Suprapubic skin (tissue), 4 donors: ENCODE results near the gene CDH4. TPM values are rescaled to one million over a fixed set of nuclear protein-coding genes. Genes with fewer than 3 reads are reported as not detected.

Source experiments
- DNase-seq, 2 donors: peaks; one replicate each; pipeline ENCODE4 v3.0.0-alpha.2; 2019; ENCODE audit warnings: low spot score in 2 of 2
- H3K27ac ChIP-seq: fragments of 200-600 bp; sonication (generic); one replicate; pipeline ENCODE4 v1.5.1; 2019
- H3K27me3 ChIP-seq: fragments of 200-600 bp; sonication (generic); one replicate; pipeline ENCODE4 v1.5.1; 2019
- H3K36me3 ChIP-seq: fragments of 200-600 bp; sonication (generic); one replicate; pipeline ENCODE4 v1.5.1; 2019
- H3K4me1 ChIP-seq: fragments of 200-600 bp; sonication (generic); one replicate; pipeline ENCODE4 v1.5.1; 2019
- H3K4me3 ChIP-seq: fragments of 200-600 bp; sonication (generic); one replicate; pipeline ENCODE4 v1.5.1; 2019; ENCODE audit warnings: mild to moderate bottlenecking
- H3K9me3 ChIP-seq: fragments of 200-600 bp; sonication (generic); one replicate; pipeline ENCODE4 v1.5.1; 2019
- CTCF ChIP-seq, 2 donors: fragments of 200-600 bp in 1 of 2; fragments of 450-650 bp in 1 of 2; sonication (generic) in 1 of 2; IDR thresholded peaks; one replicate each; pipeline ENCODE4 v1.5.1; 2016 to 2019; ENCODE audit warnings: antibody characterized with exemption in 2 of 2, mild to moderate bottlenecking in 1 of 2, moderate library complexity in 1 of 2
- EP300 ChIP-seq: sonication (generic); formaldehyde crosslinking; IDR thresholded peaks from one replicate; pipeline ENCODE4 v1.6.1; 2017; ENCODE audit warnings: antibody characterized with exemption
- POLR2A ChIP-seq, 2 donors: fragments of 450-650 bp; IDR thresholded peaks; one replicate each; pipeline ENCODE4 v1.6.1; 2017; ENCODE audit warnings: antibody characterized with exemption in 2 of 2, mild to moderate bottlenecking in 2 of 2, moderate library complexity in 2 of 2
- POLR2AphosphoS5 ChIP-seq, 3 donors: sonication (generic); formaldehyde crosslinking; IDR thresholded peaks; one replicate each; pipeline ENCODE4 v1.6.1; 2017; ENCODE audit warnings: antibody characterized with exemption in 3 of 3
- WGBS: methylation state at CpG from one replicate; pipeline ENCODE4 v1.1.5; 2018; 5-methylcytosine and 5-hydroxymethylcytosine counted together
- total RNA-seq, 4 donors: library from RNA; depleted of rRNA; stranded (reverse); fragments of >200 nt; gene quantifications; one replicate each; pipeline ENCODE4 v1.1.0, GENCODE V29; 2016

The CDH4 gene
- total RNA-seq, 4 donors from 2014 or later = 0.91 to 5.9 (median 2.6) TPM

- H3K4me3 ChIP-seq = no peak overlapping the region
- no peak for DNase-seq
- WGBS = 90% methylated on average over 1 of the region's 1 CpG
- TF ChIP-seq POLR2AphosphoS5 (IDR thresholded peaks at IDR 0.05) (no peak), POLR2A (IDR thresholded peaks at IDR 0.05) (no peak), EP300 (no peak), CTCF (IDR thresholded peaks at IDR 0.05) (no peak)
- H3K27me3 ChIP-seq = peaks cover 12% of the 10 kb centered on the region
- peaks cover 5% of the 10 kb centered on the region for H3K4me1 ChIP-seq
- no peaks in the 10 kb centered on the region for H3K36me3 ChIP-seq
- H3K9me3 ChIP-seq = no peaks in the 10 kb centered on the region
- no peak overlapping the region for H3K27ac ChIP-seq
Measured at GRCh38 chr20:61217848-61218247, 34.2 kb upstream of the CDH4 start.

GRCh38 chr20:61219021-61219431 lies 33.0 kb upstream of the CDH4 start:
- no peak overlapping the region for H3K27ac ChIP-seq

GRCh38 chr20:61220131-61220530 lies 31.9 kb upstream of the CDH4 start:
- peaks cover 5% of the 10 kb centered on the region for H3K4me1 ChIP-seq
- no peaks in the 10 kb centered on the region for H3K36me3 ChIP-seq
- WGBS = 51% methylated on average over 4 of the region's 4 CpGs
- no peaks in the 10 kb centered on the region for H3K9me3 ChIP-seq
- peaks cover 12% of the 10 kb centered on the region for H3K27me3 ChIP-seq
- DNase-seq = no peak
- no peak for TF ChIP-seq CTCF (IDR thresholded peaks at IDR 0.05)
- no peak for TF ChIP-seq EP300
- TF ChIP-seq POLR2A (IDR thresholded peaks at IDR 0.05) = no peak
- TF ChIP-seq POLR2AphosphoS5 (IDR thresholded peaks at IDR 0.05) = no peak
- H3K4me3 ChIP-seq = no peak overlapping the region
- no peak overlapping the region for H3K27ac ChIP-seq

More at GRCh38 chr20:61219021-61219431, 33.0 kb upstream of the CDH4 start:
- Histone ChIP-seq H3K4me3 (no peak overlapping the region), H3K4me1 (peaks cover 5% of the 10 kb centered on the region), H3K9me3 (no peaks in the 10 kb centered on the region), H3K27me3 (peaks cover 12% of the 10 kb centered on the region), H3K36me3 (no peaks in the 10 kb centered on the region)
- no peak for TF ChIP-seq POLR2AphosphoS5 (IDR thresholded peaks at IDR 0.05)
- TF ChIP-seq POLR2A (IDR thresholded peaks at IDR 0.05) = no peak
- TF ChIP-seq EP300 = no peak
- TF ChIP-seq CTCF (IDR thresholded peaks at IDR 0.05) = no peak
- DNase-seq = no peak

GRCh38 chr20:61220626-61221325 lies 31.3 kb upstream of the CDH4 start:
- Histone ChIP-seq H3K9me3 (no peaks in the 10 kb centered on the region), H3K27me3 (peaks cover 15% of the 10 kb centered on the region), H3K27ac (no peak overlapping the region), H3K36me3 (no peaks in the 10 kb centered on the region), H3K4me3 (no peak overlapping the region), H3K4me1 (peaks cover 5% of the 10 kb centered on the region)
- 83% methylated on average over 17 of the region's 17 CpGs for WGBS
- DNase-seq = no peak
- TF ChIP-seq POLR2AphosphoS5 (IDR thresholded peaks at IDR 0.05) (no peak), EP300 (no peak), CTCF (IDR thresholded peaks at IDR 0.05) (no peak), POLR2A (IDR thresholded peaks at IDR 0.05) (no peak)

GRCh38 chr20:61222699-61223098 lies 29.4 kb upstream of the CDH4 start:
- Histone ChIP-seq H3K27ac (no peak overlapping the region), H3K4me1 (peaks cover 5% of the 10 kb centered on the region), H3K36me3 (no peaks in the 10 kb centered on the region), H3K27me3 (peaks cover 15% of the 10 kb centered on the region), H3K9me3 (no peaks in the 10 kb centered on the region), H3K4me3 (no peak overlapping the region)
- no peak for DNase-seq
- WGBS = 90% methylated on average over 3 of the region's 3 CpGs
- no peak for TF ChIP-seq CTCF (IDR thresholded peaks at IDR 0.05)
- no peak for TF ChIP-seq POLR2A (IDR thresholded peaks at IDR 0.05)
